ENCODE data around the gene PRPS1L1. TPM values are rescaled to one million over a fixed set of nuclear protein-coding genes. Genes with fewer than 3 reads are reported as not detected.

PRPS1L1 gene
- total and polyA plus RNA-seq, 4 experiments from 2014 or later = not detected

DNA sequence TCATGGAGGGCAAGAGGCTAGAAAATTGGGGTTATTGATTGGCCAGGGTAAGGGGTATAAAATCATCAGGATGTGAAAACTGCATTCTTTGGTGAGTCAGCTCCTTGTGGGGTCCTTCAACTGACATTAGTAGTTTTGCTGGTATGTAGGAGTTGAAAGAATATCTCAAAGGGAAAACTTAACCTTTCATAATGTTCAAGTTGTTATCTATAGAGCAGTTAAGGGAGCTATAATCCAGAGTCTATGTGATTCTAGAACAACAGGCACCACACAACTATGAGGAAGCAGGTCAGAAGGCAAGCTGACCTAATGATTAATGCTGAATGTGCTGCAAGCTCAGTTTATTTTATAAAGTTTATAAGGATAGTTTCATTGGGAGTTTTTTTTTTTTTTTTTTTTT lies 13.7 kb downstream of the PRPS1L1 start:
- Histone ChIP-seq H3K36me3 (ENCODE audit: insufficient read depth, low read length) (no peaks in the 10 kb centered on the region), H3K4me3 (ENCODE audit: low read length in 2 of 2) (no peak overlapping the region), H3K27ac (ENCODE audit: low read depth, low read length) (no peak overlapping the region), H3K27me3 (ENCODE audit: insufficient read depth, low read length) (no peaks in the 10 kb centered on the region), H3K4me1 (ENCODE audit: insufficient read depth, low read length) (no peaks in the 10 kb centered on the region), H3K9me3 (ENCODE audit: control insufficient read depth in 1 of 2, low read length in 2 of 2) (no peaks in the 10 kb centered on the region)
- intact Hi-C loops (cut with micrococcal nuclease) = no loop called here
- H3K27ac Mint-ChIP-seq = no peak overlapping the region
- no peak overlapping the region for H3K4me3 Mint-ChIP-seq
- ChIA-PET POLR2A (ENCODE audit: partially characterized antibody) (no interaction called here), CTCF (ENCODE audit: partially characterized antibody) (no interaction called here)
- peaks cover 0 to 6% (median 0%) of the 10 kb centered on the region in 8 donors for H3K9me3 Mint-ChIP-seq
- H3K4me1 Mint-ChIP-seq = no peaks in the 10 kb centered on the region
- DNase-seq = no peak
- H3K36me3 Mint-ChIP-seq = no peaks in the 10 kb centered on the region
- H3K27me3 Mint-ChIP-seq = peaks cover 19 to 28% of the 10 kb centered on the region in 2 donors

DNA sequence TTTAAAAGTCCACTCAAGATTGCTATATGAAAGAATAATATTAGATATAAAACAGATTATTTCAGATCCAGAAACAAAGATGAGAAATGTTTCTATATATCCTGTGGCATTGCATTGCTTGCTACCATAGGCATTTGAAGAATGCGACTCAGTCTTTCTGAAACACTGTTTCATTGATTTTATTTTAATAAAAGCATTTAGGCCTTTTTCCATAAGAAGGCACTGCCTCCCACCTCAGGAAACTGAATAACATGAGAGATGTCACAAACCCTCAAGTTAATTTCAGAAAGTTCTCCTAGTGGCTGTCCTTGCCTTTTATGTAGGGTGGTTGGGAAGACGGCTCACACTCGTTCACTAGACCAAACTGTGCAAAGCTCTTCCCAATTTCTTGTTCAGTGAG lies 23.3 kb downstream of the PRPS1L1 start:
- no peak overlapping the region for H3K27ac Mint-ChIP-seq
- POLR2A ChIA-PET (ENCODE audit: partially characterized antibody) = no interaction called here
- Histone ChIP-seq H3K36me3 (ENCODE audit: insufficient read depth, low read length) (no peaks in the 10 kb centered on the region), H3K27ac (ENCODE audit: low read depth, low read length) (no peak overlapping the region), H3K4me3 (ENCODE audit: low read length in 2 of 2) (no peak overlapping the region), H3K9me3 (ENCODE audit: control insufficient read depth in 1 of 2, low read length in 2 of 2) (no peaks in the 10 kb centered on the region), H3K27me3 (ENCODE audit: insufficient read depth, low read length) (no peaks in the 10 kb centered on the region), H3K4me1 (ENCODE audit: insufficient read depth, low read length) (no peaks in the 10 kb centered on the region)
- peaks cover 2 to 5% of the 10 kb centered on the region in 2 donors for H3K27me3 Mint-ChIP-seq
- no peak for DNase-seq
- no peaks in the 10 kb centered on the region for H3K4me1 Mint-ChIP-seq
- H3K9me3 Mint-ChIP-seq = peaks cover 0 to 17% (median 3%) of the 10 kb centered on the region in 8 donors
- H3K4me3 Mint-ChIP-seq = no peak overlapping the region
- no peaks in the 10 kb centered on the region for H3K36me3 Mint-ChIP-seq
- intact Hi-C loops (cut with micrococcal nuclease) = no loop called here
- CTCF ChIA-PET (ENCODE audit: partially characterized antibody) = interaction anchor here (0.7 kb wide), 2 partner anchors 1022 to 1456 kb away, joined by 3 read pairs; no protein-coding TSS in a partner anchor

DNA sequence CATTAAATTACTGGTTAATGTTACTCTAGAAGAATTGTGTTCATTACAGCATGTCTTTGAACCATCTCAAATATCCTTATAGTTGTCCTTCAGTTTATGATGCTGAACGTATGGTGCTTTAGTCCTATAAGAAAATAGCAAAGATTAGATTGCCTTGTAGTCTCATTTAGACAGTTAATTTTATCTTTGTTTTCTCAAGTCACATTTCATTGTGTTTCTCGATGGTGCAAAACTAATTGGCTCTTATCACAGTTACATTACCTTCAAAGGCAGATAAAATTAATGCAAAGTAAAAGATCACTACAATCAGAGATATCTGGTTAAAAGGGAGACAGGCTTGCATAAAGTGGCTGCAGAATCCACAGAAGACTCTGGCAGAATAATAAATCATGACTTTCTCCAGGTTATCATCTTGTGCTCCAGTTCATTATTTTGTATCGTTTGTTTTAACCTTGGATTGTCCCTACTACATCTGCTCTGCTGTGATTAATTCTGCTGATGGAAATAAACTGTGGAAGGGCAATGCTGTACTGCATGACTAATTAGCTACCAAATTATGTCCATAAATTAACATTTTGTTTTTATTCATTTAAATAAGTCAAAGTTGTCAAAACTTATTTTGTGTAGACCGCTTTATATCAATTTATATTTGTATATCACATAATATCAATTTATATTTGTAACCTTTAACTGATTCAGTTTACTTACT lies 24.2 kb downstream of the PRPS1L1 start:
- ChIA-PET CTCF (ENCODE audit: partially characterized antibody) (no interaction called here), POLR2A (ENCODE audit: partially characterized antibody) (no interaction called here)
- Mint-ChIP-seq H3K9me3 (peaks cover 0 to 16% (median 3%) of the 10 kb centered on the region in 8 donors), H3K36me3 (no peaks in the 10 kb centered on the region), H3K27me3 (peaks cover 2% of the 10 kb centered on the region in 2 donors), H3K4me1 (no peaks in the 10 kb centered on the region), H3K4me3 (no peak overlapping the region), H3K27ac (no peak overlapping the region)
- H3K9me3 ChIP-seq (ENCODE audit: control insufficient read depth in 1 of 2, low read length in 2 of 2) = no peaks in the 10 kb centered on the region
- H3K36me3 ChIP-seq (ENCODE audit: insufficient read depth, low read length) = no peaks in the 10 kb centered on the region
- no peak overlapping the region for H3K4me3 ChIP-seq (ENCODE audit: low read length in 2 of 2)
- no peaks in the 10 kb centered on the region for H3K4me1 ChIP-seq (ENCODE audit: insufficient read depth, low read length)
- no peak for DNase-seq
- H3K27ac ChIP-seq (ENCODE audit: low read depth, low read length) = no peak overlapping the region
- intact Hi-C loops (cut with micrococcal nuclease) = no loop called here
- no peaks in the 10 kb centered on the region for H3K27me3 ChIP-seq (ENCODE audit: insufficient read depth, low read length)

GRCh38 chr7:17998692-17999091 lies 29.0 kb downstream of the PRPS1L1 start:
- no peaks in the 10 kb centered on the region for H3K9me3 ChIP-seq (ENCODE audit: control insufficient read depth in 1 of 2, low read length in 2 of 2)
- DNase-seq = no peak
- H3K4me3 ChIP-seq (ENCODE audit: low read length in 2 of 2) = no peak overlapping the region
- CTCF ChIA-PET (ENCODE audit: partially characterized antibody) = no interaction called here
- H3K27me3 Mint-ChIP-seq = peaks cover 1 to 2% of the 10 kb centered on the region in 2 donors
- no peaks in the 10 kb centered on the region for H3K27me3 ChIP-seq (ENCODE audit: insufficient read depth, low read length)
- H3K4me1 ChIP-seq (ENCODE audit: insufficient read depth, low read length) = no peaks in the 10 kb centered on the region
- intact Hi-C loops (cut with micrococcal nuclease) = no loop called here
- no peak overlapping the region for H3K27ac ChIP-seq (ENCODE audit: low read depth, low read length)
- no peak overlapping the region for H3K4me3 Mint-ChIP-seq
- H3K9me3 Mint-ChIP-seq = peaks cover 0 to 12% (median 0%) of the 10 kb centered on the region in 8 donors
- no peaks in the 10 kb centered on the region for H3K36me3 ChIP-seq (ENCODE audit: insufficient read depth, low read length)
- H3K27ac Mint-ChIP-seq = no peak overlapping the region
- peaks cover 0 to 3% (median 0%) of the 10 kb centered on the region in 4 donors for H3K4me1 Mint-ChIP-seq
- POLR2A ChIA-PET (ENCODE audit: partially characterized antibody) = no interaction called here
- H3K36me3 Mint-ChIP-seq = no peaks in the 10 kb centered on the region

DNA sequence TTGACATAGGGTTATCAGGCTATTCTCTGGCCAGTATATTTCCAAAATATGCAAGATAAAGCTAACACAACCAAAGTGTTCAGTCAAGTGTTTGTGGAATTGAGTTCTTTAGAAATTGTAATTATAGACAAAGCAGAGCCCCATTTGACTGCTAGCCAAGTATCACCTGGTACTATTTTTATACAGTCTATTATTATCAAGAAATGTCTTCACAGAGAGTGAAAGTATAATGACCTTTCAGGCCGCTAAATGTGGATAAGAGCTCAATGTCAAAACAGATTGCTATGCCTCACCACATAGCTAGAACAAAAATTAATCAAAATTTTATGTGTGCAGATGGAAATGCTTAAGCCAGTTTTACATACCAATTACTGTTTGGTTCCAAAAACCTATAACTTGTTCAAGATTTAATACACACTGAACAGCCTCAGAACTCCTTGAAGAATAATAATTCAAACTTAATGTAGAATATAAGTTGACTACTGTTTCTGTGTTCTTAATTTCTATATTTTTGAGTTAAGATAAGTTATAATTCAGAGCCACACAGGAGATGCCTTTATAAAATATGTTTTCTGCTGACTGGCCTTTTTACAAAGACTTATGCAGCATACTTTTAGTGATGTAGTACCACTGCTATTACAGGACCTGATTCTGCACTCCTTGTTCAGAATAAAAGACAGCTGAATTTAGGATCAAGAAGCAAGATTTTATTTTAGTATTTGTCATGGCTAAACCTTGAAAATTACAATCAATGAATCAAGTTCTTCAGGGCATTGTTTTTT lies 31.0 kb downstream of the PRPS1L1 start:
- Histone ChIP-seq H3K27me3 (ENCODE audit: insufficient read depth, low read length) (no peaks in the 10 kb centered on the region), H3K4me1 (ENCODE audit: insufficient read depth, low read length) (no peaks in the 10 kb centered on the region), H3K9me3 (ENCODE audit: control insufficient read depth in 1 of 2, low read length in 2 of 2) (no peaks in the 10 kb centered on the region), H3K27ac (ENCODE audit: low read depth, low read length) (no peak overlapping the region), H3K4me3 (ENCODE audit: low read length in 2 of 2) (no peak overlapping the region), H3K36me3 (ENCODE audit: insufficient read depth, low read length) (no peaks in the 10 kb centered on the region)
- Mint-ChIP-seq H3K27me3 (peaks cover 1 to 5% of the 10 kb centered on the region in 2 donors), H3K27ac (no peak overlapping the region), H3K36me3 (no peaks in the 10 kb centered on the region), H3K9me3 (peaks cover 0 to 12% (median 0%) of the 10 kb centered on the region in 8 donors), H3K4me1 (peaks cover 0 to 5% (median 0%) of the 10 kb centered on the region in 4 donors), H3K4me3 (no peak overlapping the region)
- ChIA-PET POLR2A (ENCODE audit: partially characterized antibody) (no interaction called here), CTCF (ENCODE audit: partially characterized antibody) (no interaction called here)
- DNase-seq = no peak
- intact Hi-C loops (cut with micrococcal nuclease) = no loop called here

DNA sequence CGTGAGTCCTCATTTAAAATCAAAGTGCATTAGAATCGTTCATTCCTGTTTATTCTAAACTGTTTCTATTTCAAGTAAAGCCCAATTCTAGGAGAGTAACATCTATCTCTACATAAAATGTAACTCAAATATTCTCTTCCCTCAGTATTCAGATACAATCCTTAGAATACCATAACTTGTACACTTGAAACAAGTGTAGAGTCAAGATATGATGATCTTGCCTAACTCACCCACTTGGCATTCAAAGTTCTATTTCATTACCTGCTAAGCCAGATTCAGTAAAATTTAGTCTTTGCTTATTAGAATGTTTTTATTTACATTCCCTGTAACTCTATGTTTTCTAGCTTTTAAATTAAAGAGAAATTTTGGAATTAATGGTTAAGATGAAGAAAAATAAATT lies 31.6 kb downstream of the PRPS1L1 start:
- Histone ChIP-seq H3K36me3 (ENCODE audit: insufficient read depth, low read length) (no peaks in the 10 kb centered on the region), H3K27ac (ENCODE audit: low read depth, low read length) (no peak overlapping the region), H3K4me3 (ENCODE audit: low read length in 2 of 2) (no peak overlapping the region), H3K27me3 (ENCODE audit: insufficient read depth, low read length) (no peaks in the 10 kb centered on the region), H3K9me3 (ENCODE audit: control insufficient read depth in 1 of 2, low read length in 2 of 2) (no peaks in the 10 kb centered on the region), H3K4me1 (ENCODE audit: insufficient read depth, low read length) (no peaks in the 10 kb centered on the region)
- intact Hi-C loops (cut with micrococcal nuclease) = no loop called here
- ChIA-PET POLR2A (ENCODE audit: partially characterized antibody) (no interaction called here), CTCF (ENCODE audit: partially characterized antibody) (no interaction called here)
- Mint-ChIP-seq H3K36me3 (no peaks in the 10 kb centered on the region), H3K27ac (no peak overlapping the region), H3K4me3 (no peak overlapping the region), H3K4me1 (peaks cover 0 to 5% (median 0%) of the 10 kb centered on the region in 4 donors), H3K9me3 (peaks cover 0 to 10% (median 0%) of the 10 kb centered on the region in 8 donors), H3K27me3 (peaks cover 1 to 3% of the 10 kb centered on the region in 2 donors)
- no peak for DNase-seq

GRCh38 chr7:17994079-17994850 lies 33.4 kb downstream of the PRPS1L1 start:
- DNase-seq = no peak

More at GRCh38 chr7:17994079-17994850, 33.4 kb downstream of the PRPS1L1 start:
- Histone ChIP-seq H3K9me3 (ENCODE audit: control insufficient read depth in 1 of 2, low read length in 2 of 2) (no peaks in the 10 kb centered on the region), H3K27me3 (ENCODE audit: insufficient read depth, low read length) (no peaks in the 10 kb centered on the region), H3K4me3 (ENCODE audit: low read length in 2 of 2) (no peak overlapping the region), H3K36me3 (ENCODE audit: insufficient read depth, low read length) (no peaks in the 10 kb centered on the region), H3K4me1 (ENCODE audit: insufficient read depth, low read length) (no peaks in the 10 kb centered on the region), H3K27ac (ENCODE audit: low read depth, low read length) (no peak overlapping the region)
- H3K36me3 Mint-ChIP-seq = no peaks in the 10 kb centered on the region
- H3K4me1 Mint-ChIP-seq = peaks cover 0 to 5% (median 0%) of the 10 kb centered on the region in 4 donors
- ChIA-PET CTCF (ENCODE audit: partially characterized antibody) (no interaction called here), POLR2A (ENCODE audit: partially characterized antibody) (no interaction called here)
- H3K4me3 Mint-ChIP-seq = no peak overlapping the region
- H3K27ac Mint-ChIP-seq = no peak overlapping the region
- H3K27me3 Mint-ChIP-seq = peaks cover 1 to 3% of the 10 kb centered on the region in 2 donors
- intact Hi-C loops (cut with micrococcal nuclease) = no loop called here
- peaks cover 0 to 6% (median 1%) of the 10 kb centered on the region in 8 donors for H3K9me3 Mint-ChIP-seq
